Adrenal gland (tissue), 5 donors: ENCODE results near the gene SAMD4A.

Source experiments
- POLR2A ChIP-seq, 2 donors: fragments of 450-650 bp; IDR thresholded peaks; one replicate each; pipeline ENCODE4 v1.6.1; 2017; ENCODE audit warnings: antibody characterized with exemption in 2 of 2, mild to moderate bottlenecking in 2 of 2, moderate library complexity in 1 of 2
- TF ChIP-seq, protein P1 (sequence below), 6 experiments: fragments of 450-650 bp in 4 of 6; fragments of 200-600 bp in 2 of 6; sonication (generic) in 1 of 6; IDR thresholded peaks; 1 replicate in 5 of 6; 2 replicates in 1 of 6; pipeline versions ENCODE4 v1.5.1 to v1.8.0; 2016 to 2021; ENCODE audit warnings: antibody characterized with exemption in 6 of 6, mild to moderate bottlenecking in 2 of 6, moderate library complexity in 1 of 6
- donor health status: DM: no; HTN: no; CAD: no.

DNA sequence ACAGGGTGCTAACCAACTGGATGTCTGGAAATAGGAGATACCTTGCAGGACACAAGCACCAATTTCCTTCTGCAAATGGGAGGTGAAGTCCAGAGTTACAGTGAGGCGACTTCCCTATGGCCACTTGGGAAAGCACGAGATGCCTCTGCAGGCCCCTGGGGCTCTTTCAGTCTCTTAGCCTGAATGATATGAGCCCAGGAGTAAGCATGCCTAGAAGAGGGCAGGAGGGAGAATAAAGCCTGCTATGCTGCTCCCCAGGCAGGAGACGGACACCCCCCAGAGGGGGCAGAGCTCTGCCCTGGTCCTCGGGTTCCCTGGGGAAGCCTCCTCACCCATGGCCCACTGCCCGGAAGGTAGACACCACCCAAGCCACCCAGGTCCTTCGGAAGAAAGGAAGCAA is 230.6 kb downstream of the SAMD4A start:
- TF ChIP-seq, protein P1, sequence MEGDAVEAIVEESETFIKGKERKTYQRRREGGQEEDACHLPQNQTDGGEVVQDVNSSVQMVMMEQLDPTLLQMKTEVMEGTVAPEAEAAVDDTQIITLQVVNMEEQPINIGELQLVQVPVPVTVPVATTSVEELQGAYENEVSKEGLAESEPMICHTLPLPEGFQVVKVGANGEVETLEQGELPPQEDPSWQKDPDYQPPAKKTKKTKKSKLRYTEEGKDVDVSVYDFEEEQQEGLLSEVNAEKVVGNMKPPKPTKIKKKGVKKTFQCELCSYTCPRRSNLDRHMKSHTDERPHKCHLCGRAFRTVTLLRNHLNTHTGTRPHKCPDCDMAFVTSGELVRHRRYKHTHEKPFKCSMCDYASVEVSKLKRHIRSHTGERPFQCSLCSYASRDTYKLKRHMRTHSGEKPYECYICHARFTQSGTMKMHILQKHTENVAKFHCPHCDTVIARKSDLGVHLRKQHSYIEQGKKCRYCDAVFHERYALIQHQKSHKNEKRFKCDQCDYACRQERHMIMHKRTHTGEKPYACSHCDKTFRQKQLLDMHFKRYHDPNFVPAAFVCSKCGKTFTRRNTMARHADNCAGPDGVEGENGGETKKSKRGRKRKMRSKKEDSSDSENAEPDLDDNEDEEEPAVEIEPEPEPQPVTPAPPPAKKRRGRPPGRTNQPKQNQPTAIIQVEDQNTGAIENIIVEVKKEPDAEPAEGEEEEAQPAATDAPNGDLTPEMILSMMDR (IDR thresholded peaks at IDR 0.05), result no peak
- no peak for TF ChIP-seq POLR2A (IDR thresholded peaks at IDR 0.05)
